ENCODE data around the gene RWDD3. TPM values are rescaled to one million over a fixed set of nuclear protein-coding genes. Genes with fewer than 3 reads are reported as not detected.

Gene RWDD3
- total RNA-seq, 4 donors from 2014 or later, result 2.4 to 22.8 (median 15.1) TPM

DNA sequence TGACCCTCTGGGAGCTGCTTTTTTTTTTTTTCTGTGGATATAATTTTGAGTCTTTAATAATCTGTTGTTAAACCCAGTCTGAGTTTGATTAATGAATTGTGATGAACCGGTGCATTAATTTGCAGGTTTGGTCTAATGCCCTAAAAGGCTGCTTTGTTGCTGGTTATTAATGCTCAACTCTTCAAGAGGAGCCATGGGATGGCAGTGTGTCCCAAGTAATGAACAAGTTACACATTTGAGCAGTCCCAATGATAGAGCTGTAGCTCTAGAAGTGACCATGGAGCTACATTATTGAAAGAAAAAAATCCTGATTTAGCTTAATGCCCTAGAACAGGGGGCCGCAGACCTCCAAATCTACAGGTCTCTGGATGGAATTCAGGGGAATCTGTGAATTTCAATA is 53.1 kb downstream of the RWDD3 start:
- H3K4me1 ChIP-seq, result no peaks in the 10 kb centered on the region
- H3K36me3 ChIP-seq, result no peaks in the 10 kb centered on the region
- H3K27me3 ChIP-seq, result no peaks in the 10 kb centered on the region
- H3K4me3 ChIP-seq, result no peak overlapping the region
- WGBS, 2 donors (ENCODE audit: low coverage in 1 of 2), result 91 to 100% methylated on average over 1 to 2 of the region's 2 CpGs
- DNase-seq, result no peak
- H3K27ac ChIP-seq, result no peak overlapping the region
- intact Hi-C loops (cut with DNase I; ENCODE audit: low total_unique reads) (no loop called here), in situ Hi-C loops (cut with MboI; ENCODE audit: low pct_ligation_motif_present in 1 of 4, low pct_unique_long_range_greater_than_20kb in 1 of 4, low sequenced_read_pairs in 3 of 4) (no loop called here)
- H3K9me3 ChIP-seq, result no peaks in the 10 kb centered on the region
- TF ChIP-seq, protein P1, sequence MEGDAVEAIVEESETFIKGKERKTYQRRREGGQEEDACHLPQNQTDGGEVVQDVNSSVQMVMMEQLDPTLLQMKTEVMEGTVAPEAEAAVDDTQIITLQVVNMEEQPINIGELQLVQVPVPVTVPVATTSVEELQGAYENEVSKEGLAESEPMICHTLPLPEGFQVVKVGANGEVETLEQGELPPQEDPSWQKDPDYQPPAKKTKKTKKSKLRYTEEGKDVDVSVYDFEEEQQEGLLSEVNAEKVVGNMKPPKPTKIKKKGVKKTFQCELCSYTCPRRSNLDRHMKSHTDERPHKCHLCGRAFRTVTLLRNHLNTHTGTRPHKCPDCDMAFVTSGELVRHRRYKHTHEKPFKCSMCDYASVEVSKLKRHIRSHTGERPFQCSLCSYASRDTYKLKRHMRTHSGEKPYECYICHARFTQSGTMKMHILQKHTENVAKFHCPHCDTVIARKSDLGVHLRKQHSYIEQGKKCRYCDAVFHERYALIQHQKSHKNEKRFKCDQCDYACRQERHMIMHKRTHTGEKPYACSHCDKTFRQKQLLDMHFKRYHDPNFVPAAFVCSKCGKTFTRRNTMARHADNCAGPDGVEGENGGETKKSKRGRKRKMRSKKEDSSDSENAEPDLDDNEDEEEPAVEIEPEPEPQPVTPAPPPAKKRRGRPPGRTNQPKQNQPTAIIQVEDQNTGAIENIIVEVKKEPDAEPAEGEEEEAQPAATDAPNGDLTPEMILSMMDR (IDR thresholded peaks at IDR 0.05), result no peak
- TF ChIP-seq POLR2AphosphoS5 (IDR thresholded peaks at IDR 0.05) (no peak), EP300 (IDR thresholded peaks at IDR 0.05; ENCODE audit: low read depth) (no peak), POLR2A (IDR thresholded peaks at IDR 0.05) (no peak)

DNA sequence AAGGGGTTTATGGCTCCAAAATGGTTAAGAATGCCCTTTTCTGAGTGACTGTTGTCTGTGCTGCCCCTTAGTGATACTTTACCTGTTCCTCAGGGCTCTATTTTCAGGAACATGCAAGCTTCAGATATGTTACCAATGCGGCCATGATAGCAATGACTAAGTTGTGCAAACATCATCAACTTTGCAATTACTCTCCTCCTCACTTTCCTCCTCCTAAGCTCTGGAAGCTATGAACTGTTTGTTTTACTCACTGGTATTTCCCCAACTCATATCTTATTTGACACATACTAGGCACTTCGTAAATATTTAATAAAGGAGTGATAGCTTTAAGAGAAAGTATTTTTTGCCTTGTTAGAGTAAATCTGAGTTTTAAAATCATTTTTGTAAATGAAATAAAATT is 53.8 kb downstream of the RWDD3 start:
- H3K27ac ChIP-seq, result no peak overlapping the region
- WGBS, 2 donors (ENCODE audit: low coverage in 1 of 2), result 31 to 46% methylated on average over 2 of the region's 2 CpGs
- no peak for DNase-seq
- in situ Hi-C loops (cut with MboI; ENCODE audit: low pct_ligation_motif_present in 1 of 4, low pct_unique_long_range_greater_than_20kb in 1 of 4, low sequenced_read_pairs in 3 of 4), result no loop called here
- H3K4me3 ChIP-seq, result no peak overlapping the region
- no peaks in the 10 kb centered on the region for H3K36me3 ChIP-seq
- no peaks in the 10 kb centered on the region for H3K4me1 ChIP-seq
- TF ChIP-seq POLR2A (IDR thresholded peaks at IDR 0.05), result no peak
- TF ChIP-seq EP300 (IDR thresholded peaks at IDR 0.05; ENCODE audit: low read depth), result no peak
- TF ChIP-seq POLR2AphosphoS5 (IDR thresholded peaks at IDR 0.05), result no peak
- TF ChIP-seq, protein P1 (IDR thresholded peaks at IDR 0.05), result no peak
- intact Hi-C loops (cut with DNase I; ENCODE audit: low total_unique reads), result no loop called here
- H3K9me3 ChIP-seq, result no peaks in the 10 kb centered on the region
- no peaks in the 10 kb centered on the region for H3K27me3 ChIP-seq

Other genes starting within 250 kb of the RWDD3 start
- 1 to 10 TPM in 3 of 4 donors, under 1 TPM in 1; 0.40 to 2.3 (median 2.2) TPM for gene ALG14, start 161.3 kb upstream of the RWDD3 start, total RNA-seq
- gene TLCD4, start 116.9 kb upstream of the RWDD3 start, total RNA-seq, result 10 to 100 TPM in 3 of 4 donors, 1 to 10 TPM in 1; 3.4 to 68.8 (median 43.5) TPM